ENCODE results near the gene PDE4C. TPM values are rescaled to one million over a fixed set of nuclear protein-coding genes. Genes with fewer than 3 reads are reported as not detected.
A peak's percentile ranks its signal among the peaks of the same experiment; 100 is the strongest.

PDE4C gene
- total RNA-seq, 2 donors from 2014 or later: under 0.01 to 0.26 TPM

DNA sequence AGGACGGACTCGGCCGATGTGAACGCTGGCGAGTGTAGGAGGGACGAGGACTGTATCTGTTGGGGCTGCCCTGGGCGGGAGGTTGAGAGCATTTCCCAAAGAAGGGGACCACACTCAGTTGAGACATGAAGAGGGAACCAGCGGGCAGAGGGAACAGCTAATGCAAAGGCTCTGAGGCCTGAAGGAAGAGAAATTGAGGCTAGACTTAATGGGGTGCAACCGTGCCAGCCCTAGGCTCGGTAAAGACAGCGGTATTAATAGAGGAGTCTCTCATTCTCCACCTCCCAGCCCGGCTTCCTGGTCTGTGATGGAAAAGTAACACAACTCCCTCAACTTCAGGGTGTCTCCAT lies 32.1 kb downstream of the PDE4C start:
- no peak overlapping the region for H3K4me3 ChIP-seq
- peaks cover 15% of the 10 kb centered on the region for H3K4me1 ChIP-seq
- no peak for ATAC-seq
- no peak for DNase-seq
- no peaks in the 10 kb centered on the region for H3K36me3 ChIP-seq (replicated peaks in 1 of 2; ENCODE audit: insufficient read depth in 1 of 2, low read depth in 2 of 2)
- H3K9me3 ChIP-seq: no peaks in the 10 kb centered on the region
- 40 to 51% methylated on average over 5 to 12 of the region's 12 CpGs for WGBS, 2 donors
- peak overlapping the region in 3 of 4 donors; percentile 43 to 86 (median 61) for H3K27ac ChIP-seq
- no peak for TF ChIP-seq POLR2A (IDR thresholded peaks at IDR 0.05)
- TF ChIP-seq, protein P1, sequence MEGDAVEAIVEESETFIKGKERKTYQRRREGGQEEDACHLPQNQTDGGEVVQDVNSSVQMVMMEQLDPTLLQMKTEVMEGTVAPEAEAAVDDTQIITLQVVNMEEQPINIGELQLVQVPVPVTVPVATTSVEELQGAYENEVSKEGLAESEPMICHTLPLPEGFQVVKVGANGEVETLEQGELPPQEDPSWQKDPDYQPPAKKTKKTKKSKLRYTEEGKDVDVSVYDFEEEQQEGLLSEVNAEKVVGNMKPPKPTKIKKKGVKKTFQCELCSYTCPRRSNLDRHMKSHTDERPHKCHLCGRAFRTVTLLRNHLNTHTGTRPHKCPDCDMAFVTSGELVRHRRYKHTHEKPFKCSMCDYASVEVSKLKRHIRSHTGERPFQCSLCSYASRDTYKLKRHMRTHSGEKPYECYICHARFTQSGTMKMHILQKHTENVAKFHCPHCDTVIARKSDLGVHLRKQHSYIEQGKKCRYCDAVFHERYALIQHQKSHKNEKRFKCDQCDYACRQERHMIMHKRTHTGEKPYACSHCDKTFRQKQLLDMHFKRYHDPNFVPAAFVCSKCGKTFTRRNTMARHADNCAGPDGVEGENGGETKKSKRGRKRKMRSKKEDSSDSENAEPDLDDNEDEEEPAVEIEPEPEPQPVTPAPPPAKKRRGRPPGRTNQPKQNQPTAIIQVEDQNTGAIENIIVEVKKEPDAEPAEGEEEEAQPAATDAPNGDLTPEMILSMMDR (IDR thresholded peaks at IDR 0.05): no peak
- no peaks in the 10 kb centered on the region for H3K27me3 ChIP-seq
- intact Hi-C loops (cut with DNase I): no loop called here

DNA sequence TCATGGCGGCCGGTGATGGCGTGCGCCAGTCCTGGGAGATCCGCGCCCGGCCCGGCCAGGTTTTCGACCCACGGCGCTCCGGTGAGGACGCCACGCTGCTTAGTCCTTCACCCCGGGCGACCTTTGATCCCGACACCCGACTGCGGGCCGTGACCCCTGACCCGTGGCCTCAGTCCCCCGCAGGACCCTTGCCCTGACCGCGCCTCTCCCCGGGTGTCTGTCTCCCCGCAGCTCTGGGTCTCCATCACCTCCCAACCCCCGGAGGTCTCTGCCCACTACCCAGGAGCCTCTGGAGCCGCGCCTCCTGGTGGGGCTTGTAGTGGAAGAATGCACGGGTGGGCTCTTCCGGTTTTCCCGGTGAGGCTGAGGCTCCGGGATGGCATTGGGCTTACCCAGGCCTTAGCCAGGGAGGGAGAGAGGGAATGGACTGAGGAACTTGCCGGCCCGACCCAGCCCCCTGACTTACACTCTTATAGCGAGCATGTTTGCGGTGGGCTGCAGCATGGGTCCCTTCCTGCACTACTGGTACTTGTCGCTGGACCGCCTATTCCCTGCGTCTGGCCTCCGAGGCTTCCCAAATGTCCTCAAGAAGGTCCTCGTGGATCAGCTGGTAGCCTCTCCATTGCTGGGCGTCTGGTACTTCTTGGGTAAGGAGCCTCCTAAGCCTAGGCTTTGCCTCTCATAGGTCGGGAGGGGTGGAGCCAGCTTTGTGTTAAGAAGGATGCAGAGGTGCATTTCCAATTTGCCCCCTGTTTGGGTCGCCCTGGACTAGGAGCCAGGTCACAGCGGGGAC lies 32.7 kb downstream of the PDE4C start:
- Histone ChIP-seq H3K4me1 (peaks cover 15% of the 10 kb centered on the region), H3K27ac (peak overlapping the region; percentile 53 to 86 (median 71)), H3K9me3 (no peaks in the 10 kb centered on the region), H3K36me3 (replicated peaks in 1 of 2; ENCODE audit: insufficient read depth in 1 of 2, low read depth in 2 of 2) (no peaks in the 10 kb centered on the region), H3K27me3 (no peaks in the 10 kb centered on the region), H3K4me3 (peak overlapping the region; percentile 55 to 56)
- intact Hi-C loops (cut with DNase I): no loop called here
- 2 to 20% methylated on average over 1 to 44 of the region's 46 CpGs for WGBS, 2 donors
- no peak for DNase-seq
- TF ChIP-seq, protein P1 (IDR thresholded peaks at IDR 0.05): peak in 1 of 7 experiments; percentile 8
- no peak for TF ChIP-seq POLR2A (IDR thresholded peaks at IDR 0.05)
- ATAC-seq: no peak

DNA sequence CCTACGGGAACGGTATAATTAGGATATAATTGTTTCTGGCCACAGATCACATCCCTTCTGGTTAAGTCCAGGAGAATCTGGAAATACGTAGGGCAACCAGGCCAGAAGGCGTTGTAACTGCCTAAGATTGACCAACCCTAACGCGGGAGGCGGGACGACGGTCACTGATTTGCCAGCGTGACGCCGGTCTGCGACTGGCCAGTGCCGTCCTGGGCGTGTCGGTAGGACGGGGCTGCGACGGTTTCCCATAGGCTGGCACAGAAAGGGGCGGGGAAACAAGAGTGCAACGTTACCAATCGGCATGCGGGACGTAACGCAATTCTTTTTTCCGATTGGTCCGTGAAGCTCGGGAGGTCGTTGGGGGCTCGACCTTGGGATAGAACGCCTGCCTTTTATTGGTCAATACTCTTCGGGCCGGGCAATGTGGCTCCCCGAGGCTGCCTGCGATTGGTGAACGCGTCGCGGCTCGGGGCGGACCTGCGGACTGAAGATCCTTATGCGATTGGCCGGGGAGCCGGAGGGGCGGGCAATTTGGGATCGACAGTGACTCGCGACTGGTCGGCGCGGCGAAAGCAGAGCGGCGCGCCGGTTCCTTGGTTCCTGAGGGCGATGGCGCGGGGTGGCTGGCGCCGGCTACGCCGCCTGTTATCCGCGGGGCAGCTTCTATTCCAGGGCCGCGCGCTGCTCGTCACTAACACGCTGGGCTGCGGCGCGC lies 33.4 kb downstream of the PDE4C start, which contains the start of gene MPV17L2:
Gene MPV17L2 (plus strand): TSS at position 546 of the 715 bp plus-strand sequence. CDS start 64 bp downstream, at position 610.
- Histone ChIP-seq H3K4me3 (peak within 1 kb of the TSS; percentile 55 to 56), H3K4me1 (peaks cover 15% of the 10 kb centered on the region), H3K27me3 (no peaks in the 10 kb centered on the region), H3K9me3 (no peaks in the 10 kb centered on the region), H3K27ac (peak within 1 kb of the TSS; percentile 76 to 97 (median 92)), H3K36me3 (replicated peaks in 1 of 2; ENCODE audit: insufficient read depth in 1 of 2, low read depth in 2 of 2) (no peaks in the 10 kb centered on the region)
- intact Hi-C loops (cut with DNase I): no loop called here
- DNase-seq: peak; percentile 99 to 100 (median 100)
- 0% methylated on average over 16 to 68 of the region's 74 CpGs for WGBS, 2 donors
- ATAC-seq: peak; percentile 94
- TF ChIP-seq POLR2A (IDR thresholded peaks at IDR 0.05): peak; percentile 76 to 97 (median 96)
- TF ChIP-seq, protein P1 (IDR thresholded peaks at IDR 0.05): peak in 1 of 7 experiments; percentile 1

DNA sequence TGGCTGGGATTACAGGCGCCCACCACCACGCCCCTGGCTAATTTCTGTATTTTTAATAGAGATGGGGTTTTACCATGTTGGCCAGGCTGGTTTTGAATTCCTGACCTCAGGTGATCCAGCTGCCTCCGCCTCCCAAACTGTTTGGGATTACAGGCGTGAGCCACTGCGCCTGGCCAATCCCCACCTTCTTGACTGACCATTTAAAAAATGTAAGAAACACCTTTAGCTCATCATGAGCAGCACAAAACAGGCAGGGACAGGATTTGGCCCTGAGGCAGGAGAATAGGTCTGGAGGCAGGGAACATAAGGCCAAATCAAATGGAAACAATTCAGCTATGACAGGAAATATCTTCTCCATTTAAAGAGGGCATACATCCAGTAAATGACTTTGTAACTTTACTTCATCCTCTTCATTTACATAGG lies 34.6 kb downstream of the PDE4C start:
- ATAC-seq: no peak
- Histone ChIP-seq H3K36me3 (replicated peaks in 1 of 2; ENCODE audit: insufficient read depth in 1 of 2, low read depth in 2 of 2) (no peaks in the 10 kb centered on the region), H3K4me3 (peak overlapping the region in 1 of 2 donors; percentile 13), H3K9me3 (no peaks in the 10 kb centered on the region), H3K27me3 (no peaks in the 10 kb centered on the region), H3K27ac (peak overlapping the region; percentile 76 to 97 (median 92)), H3K4me1 (peaks cover 15% of the 10 kb centered on the region)
- no peak for DNase-seq
- no peak for TF ChIP-seq POLR2A (IDR thresholded peaks at IDR 0.05)
- TF ChIP-seq, protein P1 (IDR thresholded peaks at IDR 0.05): no peak
- WGBS, 2 donors: 65 to 68% methylated on average over 5 of the region's 5 CpGs
- intact Hi-C loops (cut with DNase I): no loop called here

Measured in body of pancreas (tissue), 4 donors.